Measurements from ENCODE around the gene PTPRN2.

GRCh38 chr7:158183431-158183830 is 404.2 kb downstream of the PTPRN2 start:
- no peak for TF ChIP-seq ARNT (IDR thresholded peaks at IDR 0.05)
- no peak for TF ChIP-seq ELF4 (IDR thresholded peaks at IDR 0.05)
- no peak for TF ChIP-seq SP1 (IDR thresholded peaks at IDR 0.05)
- no peak for TF ChIP-seq FOXK2 (IDR thresholded peaks at IDR 0.05)
- no peak for TF ChIP-seq TARDBP (IDR thresholded peaks at IDR 0.05)
